Suprapubic skin (tissue), 4 donors: ENCODE results near the gene RAB31. TPM values are rescaled to one million over a fixed set of nuclear protein-coding genes. Genes with fewer than 3 reads are reported as not detected.

Experiments
- DNase-seq, 2 donors: peaks; one replicate each; pipeline ENCODE4 v3.0.0-alpha.2; 2019; ENCODE audit warnings: low spot score in 2 of 2
- H3K27ac ChIP-seq: fragments of 200-600 bp; sonication (generic); one replicate; pipeline ENCODE4 v1.5.1; 2019
- H3K27me3 ChIP-seq: fragments of 200-600 bp; sonication (generic); one replicate; pipeline ENCODE4 v1.5.1; 2019
- H3K36me3 ChIP-seq: fragments of 200-600 bp; sonication (generic); one replicate; pipeline ENCODE4 v1.5.1; 2019
- H3K4me1 ChIP-seq: fragments of 200-600 bp; sonication (generic); one replicate; pipeline ENCODE4 v1.5.1; 2019
- H3K4me3 ChIP-seq: fragments of 200-600 bp; sonication (generic); one replicate; pipeline ENCODE4 v1.5.1; 2019; ENCODE audit warnings: mild to moderate bottlenecking
- H3K9me3 ChIP-seq: fragments of 200-600 bp; sonication (generic); one replicate; pipeline ENCODE4 v1.5.1; 2019
- EP300 ChIP-seq: sonication (generic); formaldehyde crosslinking; IDR thresholded peaks from one replicate; pipeline ENCODE4 v1.6.1; 2017; ENCODE audit warnings: antibody characterized with exemption
- POLR2A ChIP-seq, 2 donors: fragments of 450-650 bp; IDR thresholded peaks; one replicate each; pipeline ENCODE4 v1.6.1; 2017; ENCODE audit warnings: antibody characterized with exemption in 2 of 2, mild to moderate bottlenecking in 2 of 2, moderate library complexity in 2 of 2
- POLR2AphosphoS5 ChIP-seq, 3 donors: sonication (generic); formaldehyde crosslinking; IDR thresholded peaks; one replicate each; pipeline ENCODE4 v1.6.1; 2017; ENCODE audit warnings: antibody characterized with exemption in 3 of 3
- WGBS: methylation state at CpG from one replicate; pipeline ENCODE4 v1.1.5; 2018; 5-methylcytosine and 5-hydroxymethylcytosine counted together
- total RNA-seq, 4 donors: library from RNA; depleted of rRNA; stranded (reverse); fragments of >200 nt; gene quantifications; one replicate each; pipeline ENCODE4 v1.1.0, GENCODE V29; 2016
- TF ChIP-seq, protein P1 (sequence below), 2 donors: fragments of 200-600 bp in 1 of 2; fragments of 450-650 bp in 1 of 2; sonication (generic) in 1 of 2; IDR thresholded peaks; one replicate each; pipeline ENCODE4 v1.5.1; 2016 to 2019; ENCODE audit warnings: antibody characterized with exemption in 2 of 2, mild to moderate bottlenecking in 1 of 2, moderate library complexity in 1 of 2

Gene RAB31
- total RNA-seq, 4 donors from 2014 or later = 5.8 to 15.2 (median 11.4) TPM

DNA sequence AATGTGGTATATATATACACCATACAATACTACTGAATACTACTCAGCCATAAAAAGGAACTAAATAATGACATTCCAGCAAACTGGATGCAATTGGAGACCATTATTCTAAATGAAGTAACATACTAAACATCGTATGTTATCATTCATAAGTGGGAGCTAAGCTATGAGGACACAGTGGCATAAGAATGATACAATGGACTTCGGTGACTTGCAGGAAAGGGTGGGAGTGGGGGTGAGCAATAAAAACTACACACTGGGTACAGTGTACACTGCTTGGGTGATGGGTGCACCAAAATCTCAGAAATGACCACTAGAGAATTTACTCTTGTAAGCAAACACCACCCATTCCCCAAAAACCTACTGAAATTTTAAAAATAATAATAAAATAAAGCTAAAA, 87.9 kb downstream of the RAB31 start:
- no peak overlapping the region for H3K4me3 ChIP-seq
- H3K36me3 ChIP-seq = no peaks in the 10 kb centered on the region
- H3K27ac ChIP-seq = no peak overlapping the region
- DNase-seq = no peak
- TF ChIP-seq POLR2AphosphoS5 (IDR thresholded peaks at IDR 0.05) (no peak), EP300 (no peak), POLR2A (IDR thresholded peaks at IDR 0.05) (no peak)
- TF ChIP-seq, protein P1, sequence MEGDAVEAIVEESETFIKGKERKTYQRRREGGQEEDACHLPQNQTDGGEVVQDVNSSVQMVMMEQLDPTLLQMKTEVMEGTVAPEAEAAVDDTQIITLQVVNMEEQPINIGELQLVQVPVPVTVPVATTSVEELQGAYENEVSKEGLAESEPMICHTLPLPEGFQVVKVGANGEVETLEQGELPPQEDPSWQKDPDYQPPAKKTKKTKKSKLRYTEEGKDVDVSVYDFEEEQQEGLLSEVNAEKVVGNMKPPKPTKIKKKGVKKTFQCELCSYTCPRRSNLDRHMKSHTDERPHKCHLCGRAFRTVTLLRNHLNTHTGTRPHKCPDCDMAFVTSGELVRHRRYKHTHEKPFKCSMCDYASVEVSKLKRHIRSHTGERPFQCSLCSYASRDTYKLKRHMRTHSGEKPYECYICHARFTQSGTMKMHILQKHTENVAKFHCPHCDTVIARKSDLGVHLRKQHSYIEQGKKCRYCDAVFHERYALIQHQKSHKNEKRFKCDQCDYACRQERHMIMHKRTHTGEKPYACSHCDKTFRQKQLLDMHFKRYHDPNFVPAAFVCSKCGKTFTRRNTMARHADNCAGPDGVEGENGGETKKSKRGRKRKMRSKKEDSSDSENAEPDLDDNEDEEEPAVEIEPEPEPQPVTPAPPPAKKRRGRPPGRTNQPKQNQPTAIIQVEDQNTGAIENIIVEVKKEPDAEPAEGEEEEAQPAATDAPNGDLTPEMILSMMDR (IDR thresholded peaks at IDR 0.05) = no peak
- H3K4me1 ChIP-seq = peaks cover 10% of the 10 kb centered on the region
- no peaks in the 10 kb centered on the region for H3K27me3 ChIP-seq
- 91% methylated on average over 2 of the region's 2 CpGs for WGBS
- no peaks in the 10 kb centered on the region for H3K9me3 ChIP-seq

DNA sequence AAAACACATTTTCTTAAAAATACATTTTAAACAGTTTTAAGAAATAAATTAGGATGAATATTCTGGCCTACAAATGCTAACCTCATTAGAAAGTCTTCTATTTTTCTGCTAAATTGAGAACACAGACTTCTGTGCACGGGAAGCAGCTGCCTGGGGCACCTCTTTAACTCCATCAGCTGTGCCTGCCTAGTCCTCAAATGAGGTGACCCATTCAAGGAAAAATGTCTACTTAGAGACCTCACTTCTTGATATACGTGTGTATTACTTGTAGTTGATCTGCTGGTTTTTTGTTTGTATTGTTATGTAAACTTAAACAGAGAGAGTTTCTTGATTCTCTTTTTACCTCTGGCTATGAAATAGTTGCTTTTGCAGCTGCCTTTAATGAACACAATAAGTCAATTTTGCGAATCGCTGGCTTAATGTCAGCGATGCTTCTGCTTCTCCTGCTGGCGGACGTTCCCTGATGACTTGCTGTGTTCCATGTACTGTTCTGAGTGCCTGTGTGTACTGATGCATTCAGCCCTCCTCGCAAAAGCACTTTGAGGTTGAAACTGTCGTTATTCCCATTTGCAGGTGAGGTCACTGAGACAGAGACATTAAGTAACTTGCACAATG, 88.9 kb downstream of the RAB31 start:
- 37% methylated on average over 9 of the region's 9 CpGs for WGBS
- no peaks in the 10 kb centered on the region for H3K36me3 ChIP-seq
- no peaks in the 10 kb centered on the region for H3K9me3 ChIP-seq
- peaks cover 10% of the 10 kb centered on the region for H3K4me1 ChIP-seq
- no peak for DNase-seq
- H3K27ac ChIP-seq = peak overlapping the region; percentile 53
- no peak overlapping the region for H3K4me3 ChIP-seq
- TF ChIP-seq EP300 (no peak), POLR2A (IDR thresholded peaks at IDR 0.05) (no peak), POLR2AphosphoS5 (IDR thresholded peaks at IDR 0.05) (no peak)
- TF ChIP-seq, protein P1 (IDR thresholded peaks at IDR 0.05) = no peak
- H3K27me3 ChIP-seq = no peaks in the 10 kb centered on the region

DNA sequence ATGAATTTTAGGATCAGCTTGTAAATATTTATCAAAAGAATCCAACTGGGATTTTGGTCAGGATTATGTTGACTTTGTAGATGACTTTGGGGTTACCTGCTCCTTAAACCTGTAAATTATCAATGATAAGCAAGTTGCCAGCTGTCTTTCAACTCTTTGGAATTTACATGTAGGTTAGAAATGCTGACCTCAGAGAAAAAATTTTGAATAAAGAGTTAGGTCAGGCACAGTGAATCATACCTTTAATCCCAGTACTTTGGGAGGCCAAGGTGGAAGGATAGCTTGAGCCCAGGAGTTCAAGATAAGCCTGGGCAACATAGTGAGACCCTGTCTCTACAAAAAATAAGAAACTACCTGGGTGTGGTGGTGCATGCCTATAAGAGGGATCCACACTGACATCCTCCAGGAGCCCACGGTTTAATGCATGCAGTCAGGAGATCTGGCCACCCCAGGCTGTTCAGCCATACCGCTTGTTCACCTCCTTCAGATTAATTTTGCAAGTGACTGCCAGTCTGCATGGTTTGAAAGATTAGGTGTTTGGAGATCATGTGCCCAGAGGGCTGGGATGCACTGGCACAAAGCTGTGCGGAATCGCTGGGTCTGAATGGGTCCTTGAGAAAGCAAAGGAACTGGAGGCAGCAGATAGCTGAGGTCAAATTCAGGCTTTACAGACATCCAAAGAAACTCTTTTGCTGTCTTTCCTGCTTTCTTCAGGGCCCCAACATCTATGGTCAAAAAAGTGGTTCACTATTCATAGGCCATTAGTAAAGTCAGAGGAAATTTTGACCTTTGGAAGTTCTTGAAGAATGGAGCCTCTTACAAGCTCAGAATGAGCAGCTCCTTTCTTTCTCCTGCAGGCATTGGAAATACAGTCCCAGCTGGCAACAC, 94.3 kb downstream of the RAB31 start:
- Histone ChIP-seq H3K4me3 (no peak overlapping the region), H3K9me3 (no peaks in the 10 kb centered on the region), H3K27ac (no peak overlapping the region), H3K4me1 (peaks cover 20% of the 10 kb centered on the region), H3K36me3 (no peaks in the 10 kb centered on the region), H3K27me3 (no peaks in the 10 kb centered on the region)
- no peak for TF ChIP-seq POLR2A (IDR thresholded peaks at IDR 0.05)
- TF ChIP-seq EP300 = no peak
- TF ChIP-seq, protein P1 (IDR thresholded peaks at IDR 0.05) = no peak
- no peak for TF ChIP-seq POLR2AphosphoS5 (IDR thresholded peaks at IDR 0.05)
- 93% methylated on average over 4 of the region's 4 CpGs for WGBS
- no peak for DNase-seq

DNA sequence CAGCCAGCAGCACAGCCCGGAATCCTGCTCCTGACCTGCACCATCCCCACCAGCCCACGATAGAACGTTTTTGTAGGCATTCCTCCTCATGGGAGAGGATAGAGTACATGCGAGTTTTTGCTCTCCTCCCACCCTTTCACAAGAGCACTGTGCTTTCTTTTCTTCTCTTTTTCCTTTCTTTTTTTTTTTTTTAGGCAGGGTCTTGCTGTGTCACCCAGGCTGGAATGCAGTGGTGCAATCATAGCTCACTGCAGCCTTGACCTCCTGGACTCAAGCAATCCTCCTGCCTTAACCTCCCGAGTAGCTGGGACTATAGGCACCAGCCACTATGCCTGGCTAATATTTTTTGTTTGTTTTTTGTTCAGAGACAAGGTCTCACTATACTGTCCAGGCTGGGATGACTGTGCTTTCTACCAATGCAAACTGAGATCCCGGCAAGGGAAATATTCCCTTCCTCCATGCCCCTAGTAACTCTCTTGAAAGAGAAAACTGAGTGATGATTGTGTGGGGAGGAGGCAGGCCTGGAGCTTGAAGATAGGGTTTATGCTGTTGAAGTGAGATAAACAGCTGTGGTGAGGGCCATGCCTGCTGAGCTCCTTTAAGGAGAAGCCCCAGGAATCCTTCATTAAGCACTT, 95.1 kb downstream of the RAB31 start:
- WGBS = 72% methylated on average over 6 of the region's 6 CpGs
- H3K27ac ChIP-seq = no peak overlapping the region
- no peak overlapping the region for H3K4me3 ChIP-seq

More for the DNA sequence above, 95.1 kb downstream of the RAB31 start:
- H3K36me3 ChIP-seq = no peaks in the 10 kb centered on the region
- TF ChIP-seq, protein P1 (IDR thresholded peaks at IDR 0.05) = no peak
- TF ChIP-seq POLR2A (IDR thresholded peaks at IDR 0.05) (no peak), EP300 (no peak), POLR2AphosphoS5 (IDR thresholded peaks at IDR 0.05) (no peak)
- no peaks in the 10 kb centered on the region for H3K27me3 ChIP-seq
- peaks cover 24% of the 10 kb centered on the region for H3K4me1 ChIP-seq
- no peaks in the 10 kb centered on the region for H3K9me3 ChIP-seq
- no peak for DNase-seq
